C4-2B (cell line): Measurements from ENCODE around the gene SEC14L6.

Source experiments
- CTCF ChIP-seq: fragments of 450-650 bp; conservative IDR thresholded peaks from 2 replicates; pipeline ENCODE4 v1.5.1; 2017; ENCODE audit warnings: mild to moderate bottlenecking
- ZFX ChIP-seq: fragments of 450-650 bp; IDR thresholded peaks from 2 replicates; pipeline ENCODE4 v1.6.1; 2017

GRCh38 chr22:30531651-30532608 lies 14.6 kb downstream of the SEC14L6 start:
- TF ChIP-seq CTCF (no peak), ZFX (no peak)
